GM12865 (cell line): ENCODE measurements around the gene OSCP1.

Source experiments
- DNase-seq: peaks from one replicate; pipeline ENCODE4 v3.0.0; 2010; ENCODE audit warnings: low read depth
- H3K4me3 ChIP-seq: 2 replicates; pipeline ENCODE4 v1.5.1; 2011; ENCODE audit warnings: mild to moderate bottlenecking, low read depth, low read length, control low read depth
- CTCF ChIP-seq: IDR thresholded peaks from 2 replicates; pipeline ENCODE4 v1.5.1; 2011; ENCODE audit warnings: low read length, control low read depth, low read depth, inconsistent platforms; ENCODE audit not compliant: insufficient read depth; ENCODE audit errors: missing control alignments

The OSCP1 gene

GRCh38 chr1:36419140-36419539 lies 31.1 kb downstream of the OSCP1 start:
- no peak overlapping the region for H3K4me3 ChIP-seq
- TF ChIP-seq CTCF: no peak
- DNase-seq: no peak

GRCh38 chr1:36417931-36418330 lies 32.3 kb downstream of the OSCP1 start:
- TF ChIP-seq CTCF: no peak

DNA sequence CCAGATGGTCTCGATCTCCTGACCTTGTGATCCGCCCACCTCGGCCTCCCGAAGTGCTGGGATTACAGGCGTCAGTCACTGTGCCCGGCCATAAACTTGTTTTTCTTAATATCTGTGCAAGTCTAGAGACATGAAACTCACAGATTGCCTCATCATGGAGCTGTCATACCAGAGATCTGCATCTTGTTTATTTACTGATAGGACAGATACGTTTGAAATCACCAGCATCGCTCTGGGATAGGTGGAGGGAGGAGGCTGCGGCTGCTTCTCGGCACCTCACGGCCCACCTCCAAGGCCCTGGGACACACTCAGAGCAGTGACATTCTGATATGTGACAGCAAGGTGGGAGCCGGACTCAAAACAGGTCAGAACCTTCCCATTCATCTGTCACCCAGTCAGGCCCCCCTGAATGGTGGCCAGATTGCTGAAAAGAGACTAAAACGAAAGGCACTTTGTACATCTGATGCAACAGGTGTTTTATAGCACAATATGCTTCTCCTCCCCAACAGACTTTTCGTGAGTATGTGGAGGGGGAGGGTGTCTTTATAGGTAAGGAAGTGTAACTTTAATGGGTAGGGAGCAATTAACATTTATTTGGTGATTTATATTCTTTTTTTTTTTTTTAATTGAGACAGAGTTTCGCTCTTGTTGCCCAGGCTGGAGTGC lies 34.5 kb downstream of the OSCP1 start:
- no peak for TF ChIP-seq CTCF
- no peak for DNase-seq
- H3K4me3 ChIP-seq: no peak overlapping the region

More at GRCh38 chr1:36417931-36418330, 32.3 kb downstream of the OSCP1 start:
- no peak for DNase-seq
- no peak overlapping the region for H3K4me3 ChIP-seq

- no peak overlapping the region for H3K4me3 ChIP-seq
- no peak for TF ChIP-seq CTCF
- DNase-seq: no peak
These were observed 35.9 kb downstream of the OSCP1 start for GRCh38 chr1:36414384-36414783.

DNA sequence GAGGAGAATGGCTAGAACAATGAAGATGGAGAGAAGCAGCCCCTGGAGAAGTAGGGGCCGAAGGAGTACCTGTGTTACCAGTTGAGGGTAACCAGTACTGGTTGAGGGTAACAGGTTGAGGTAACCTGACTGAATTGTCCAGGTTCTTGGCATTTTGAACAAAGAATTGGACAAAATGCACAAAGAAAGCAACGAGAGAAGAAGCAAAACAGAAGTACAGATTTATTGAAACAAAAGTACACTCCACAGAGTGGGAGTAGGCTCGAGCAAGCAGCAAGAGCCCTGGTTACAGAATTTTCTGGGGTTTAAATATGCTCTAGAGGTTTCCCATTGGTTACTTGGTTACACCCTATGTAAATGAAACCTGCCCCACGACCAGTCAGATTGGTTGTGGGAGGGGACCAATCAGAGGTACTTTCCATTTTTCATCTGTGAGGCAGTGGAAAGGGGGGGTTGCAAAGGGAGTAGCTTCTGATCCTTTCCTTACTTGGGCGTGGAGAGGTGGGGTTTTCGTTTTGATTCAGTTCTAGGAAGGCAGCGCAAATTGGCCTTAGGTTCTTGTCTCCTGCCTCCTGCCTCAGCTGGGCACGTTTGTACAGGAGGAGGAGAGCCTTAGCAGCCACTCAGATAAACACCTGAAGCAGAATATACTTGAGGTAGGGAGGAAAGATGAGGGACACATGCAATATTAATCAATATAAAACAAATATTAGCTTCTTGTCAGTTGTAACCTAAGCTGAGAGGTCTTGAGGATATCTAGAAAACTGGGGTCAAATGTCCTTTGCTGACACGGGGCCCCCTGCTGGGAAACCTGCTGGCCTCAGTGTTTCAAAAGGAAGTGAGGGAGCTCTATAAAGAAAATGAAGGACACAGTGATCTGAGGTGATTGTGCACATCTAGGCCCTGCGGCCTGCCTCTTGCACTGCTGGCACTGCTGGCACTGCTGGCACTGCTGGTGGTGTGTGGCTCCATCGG lies 38.3 kb downstream of the OSCP1 start:
- no peak overlapping the region for H3K4me3 ChIP-seq
- DNase-seq: peak; percentile 61
- no peak for TF ChIP-seq CTCF

- no peak for DNase-seq
- no peak overlapping the region for H3K4me3 ChIP-seq
- TF ChIP-seq CTCF: no peak
These were observed 41.8 kb downstream of the OSCP1 start for GRCh38 chr1:36408479-36408878.
